A673 (cell line): ENCODE measurements around the gene BRMS1L. TPM values are rescaled to one million over a fixed set of nuclear protein-coding genes. Genes with fewer than 3 reads are reported as not detected.

ENCODE experiments used
- BruUV-seq: library from RNA; stranded (reverse); fragments of 400-500 nt; replicated peaks from 2 replicates; lab custom pipeline; 2021; lab: Mats Ljungman, UMichigan
- CTCF ChIA-PET: fragments of 300-600 bp; sonication (Branson Sonifier 250); formaldehyde crosslinking; loops from one replicate; lab custom pipeline; 2022; ENCODE audit warnings: antibody characterized with exemption; lab: Charles Lee
- POLR2A ChIA-PET: fragments of 300-600 bp; sonication (Branson Sonifier 250); formaldehyde crosslinking; loops from one replicate; lab custom pipeline; 2022; ENCODE audit warnings: antibody characterized with exemption; ENCODE audit not compliant: low non-redundant PET; lab: Charles Lee
- DNase-seq: peaks from one replicate; pipeline ENCODE4 v3.0.0-alpha.2; 2015; ENCODE audit warnings: low spot score
- H3K27ac ChIP-seq: fragments of 200-600 bp; sonication (generic); 2 replicates; pipeline ENCODE4 v1.5.1; 2016; ENCODE audit warnings: mixed run types, low read depth, mild to moderate bottlenecking, mixed read lengths, antibody characterized with exemption, low read length; ENCODE audit not compliant: poor library complexity, severe bottlenecking
- H3K27me3 ChIP-seq: fragments of 200-600 bp; sonication (generic); replicated peaks from 2 replicates; pipeline ENCODE4 v1.6.1; 2017; ENCODE audit warnings: mixed run types, low read depth, mild to moderate bottlenecking, mixed read lengths, antibody characterized with exemption, low read length; ENCODE audit not compliant: insufficient read depth, poor library complexity
- H3K36me3 ChIP-seq: fragments of 200-600 bp; sonication (generic); 2 replicates; pipeline ENCODE4 v1.6.1; 2016; ENCODE audit warnings: mixed run types, mild to moderate bottlenecking, mixed read lengths, antibody characterized with exemption, low read length; ENCODE audit not compliant: insufficient read depth, poor library complexity, severe bottlenecking
- H3K4me1 ChIP-seq: fragments of 200-600 bp; sonication (generic); 2 replicates; pipeline ENCODE4 v1.6.1; 2017; ENCODE audit warnings: mixed run types, mild to moderate bottlenecking, mixed read lengths, antibody characterized with exemption, low read length; ENCODE audit not compliant: insufficient read depth, poor library complexity, severe bottlenecking
- H3K4me3 ChIP-seq: fragments of 200-600 bp; sonication (generic); 2 replicates; pipeline ENCODE4 v1.5.1; 2016; ENCODE audit warnings: low read depth, mixed run types, mild to moderate bottlenecking, mixed read lengths, low read length; ENCODE audit not compliant: poor library complexity, severe bottlenecking
- H3K9me3 ChIP-seq: fragments of 200-600 bp; sonication (generic); 2 replicates; pipeline ENCODE4 v1.6.1; 2016; ENCODE audit warnings: mixed run types, low read depth, mild to moderate bottlenecking, mixed read lengths, antibody characterized with exemption, low read length; ENCODE audit not compliant: poor library complexity, severe bottlenecking
- EZH2 ChIP-seq: fragments of 200-600 bp; sonication (generic); IDR thresholded peaks from 2 replicates; pipeline ENCODE4 v1.6.1; 2017; ENCODE audit warnings: borderline replicate concordance, low read depth, mild to moderate bottlenecking, mixed read lengths, antibody characterized with exemption, low read length; ENCODE audit not compliant: poor library complexity, severe bottlenecking
- intact Hi-C: fragments of 100-400 bp; cut with micrococcal nuclease; formaldehyde crosslinking; loops from one replicate; pipeline ENCODE4 v1.10.0; 2022; ENCODE audit not compliant: unreplicated experiment
- total RNA-seq: library from RNA; stranded (reverse); gene quantifications from 2 replicates; pipeline ENCODE4 v1.2.3, GENCODE V29; 2021
- TF ChIP-seq, protein P1 (sequence below): fragments of 300-800, 200-600 bp; sonication (generic); conservative IDR thresholded peaks from 2 replicates; pipeline ENCODE4 v1.5.1; 2017; ENCODE audit warnings: low read depth, mild to moderate bottlenecking, antibody characterized with exemption, low read length, moderate library complexity, mixed read lengths

The BRMS1L gene
- total RNA-seq, 1 experiment from 2014 or later, result 14.6 TPM

DNA sequence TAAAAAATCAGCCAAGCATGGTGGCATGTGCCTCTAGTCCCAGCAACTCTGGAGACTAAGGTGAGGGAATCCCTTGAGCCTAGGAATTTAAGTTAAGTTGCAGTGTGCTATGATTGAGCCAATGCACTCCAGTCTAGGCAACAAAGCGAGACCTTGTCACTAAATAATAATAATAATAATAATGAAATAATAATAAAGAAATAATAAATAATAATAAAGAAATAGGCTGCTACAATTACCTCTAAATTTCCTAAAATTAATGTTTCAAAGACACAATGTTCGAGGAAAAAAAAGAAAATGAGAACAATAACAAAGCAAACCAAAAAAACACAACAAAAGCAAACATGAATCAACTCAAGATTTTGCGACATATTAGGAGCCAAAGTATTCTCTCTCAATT lies 46.8 kb upstream of the BRMS1L start:
- no peaks in the 10 kb centered on the region for H3K4me1 ChIP-seq
- H3K4me3 ChIP-seq, result no peak overlapping the region
- H3K9me3 ChIP-seq, result peaks cover 3% of the 10 kb centered on the region
- no peak for DNase-seq
- no TSS peak for BruUV-seq
- ChIA-PET CTCF (no interaction called here), POLR2A (no interaction called here)
- TF ChIP-seq, protein P1, sequence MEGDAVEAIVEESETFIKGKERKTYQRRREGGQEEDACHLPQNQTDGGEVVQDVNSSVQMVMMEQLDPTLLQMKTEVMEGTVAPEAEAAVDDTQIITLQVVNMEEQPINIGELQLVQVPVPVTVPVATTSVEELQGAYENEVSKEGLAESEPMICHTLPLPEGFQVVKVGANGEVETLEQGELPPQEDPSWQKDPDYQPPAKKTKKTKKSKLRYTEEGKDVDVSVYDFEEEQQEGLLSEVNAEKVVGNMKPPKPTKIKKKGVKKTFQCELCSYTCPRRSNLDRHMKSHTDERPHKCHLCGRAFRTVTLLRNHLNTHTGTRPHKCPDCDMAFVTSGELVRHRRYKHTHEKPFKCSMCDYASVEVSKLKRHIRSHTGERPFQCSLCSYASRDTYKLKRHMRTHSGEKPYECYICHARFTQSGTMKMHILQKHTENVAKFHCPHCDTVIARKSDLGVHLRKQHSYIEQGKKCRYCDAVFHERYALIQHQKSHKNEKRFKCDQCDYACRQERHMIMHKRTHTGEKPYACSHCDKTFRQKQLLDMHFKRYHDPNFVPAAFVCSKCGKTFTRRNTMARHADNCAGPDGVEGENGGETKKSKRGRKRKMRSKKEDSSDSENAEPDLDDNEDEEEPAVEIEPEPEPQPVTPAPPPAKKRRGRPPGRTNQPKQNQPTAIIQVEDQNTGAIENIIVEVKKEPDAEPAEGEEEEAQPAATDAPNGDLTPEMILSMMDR, result no peak
- TF ChIP-seq EZH2, result no peak
- no peak overlapping the region for H3K27ac ChIP-seq
- intact Hi-C loops, result no loop called here
- H3K27me3 ChIP-seq, result no peaks in the 10 kb centered on the region
- H3K36me3 ChIP-seq, result no peaks in the 10 kb centered on the region

GRCh38 chr14:35783699-35784098 lies 42.4 kb upstream of the BRMS1L start:
- TF ChIP-seq, protein P1, result no peak
- TF ChIP-seq EZH2, result no peak
- POLR2A ChIA-PET, result no interaction called here
- Histone ChIP-seq H3K4me3 (no peak overlapping the region), H3K27me3 (no peaks in the 10 kb centered on the region), H3K4me1 (peaks cover 6% of the 10 kb centered on the region), H3K27ac (no peak overlapping the region), H3K9me3 (peaks cover 3% of the 10 kb centered on the region), H3K36me3 (no peaks in the 10 kb centered on the region)
- intact Hi-C loops, result no loop called here
- CTCF ChIA-PET, result no interaction called here
- no peak for DNase-seq
- no TSS peak for BruUV-seq

DNA sequence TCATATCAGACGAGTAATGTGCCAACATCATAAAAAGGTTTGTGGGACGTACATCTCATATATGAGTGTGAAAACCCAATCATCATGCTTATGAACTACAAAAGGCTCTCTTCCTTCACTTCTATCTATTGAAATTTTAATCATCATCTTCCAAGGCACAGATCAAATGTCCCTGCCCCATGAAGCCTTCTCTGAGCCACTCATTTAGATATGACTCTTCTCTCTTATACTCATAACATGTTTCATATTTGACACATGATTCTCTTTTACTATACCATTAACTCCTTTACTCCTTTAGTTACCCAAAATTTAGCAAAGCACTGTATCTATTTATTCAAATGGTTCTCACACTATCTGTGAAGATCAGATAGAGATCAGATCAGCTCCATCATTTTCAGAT lies 39.3 kb upstream of the BRMS1L start:
- no peaks in the 10 kb centered on the region for H3K9me3 ChIP-seq
- POLR2A ChIA-PET, result no interaction called here
- no peak for DNase-seq
- CTCF ChIA-PET, result no interaction called here
- BruUV-seq, result no TSS peak
- H3K27me3 ChIP-seq, result no peaks in the 10 kb centered on the region
- no peak overlapping the region for H3K27ac ChIP-seq
- H3K4me3 ChIP-seq, result no peak overlapping the region
- peaks cover 6% of the 10 kb centered on the region for H3K4me1 ChIP-seq
- TF ChIP-seq, protein P1, result no peak
- no peak for TF ChIP-seq EZH2
- intact Hi-C loops, result no loop called here
- no peaks in the 10 kb centered on the region for H3K36me3 ChIP-seq
